ENCODE results near the gene SCN8A.
"Not testable (repeated sequence)": the region's sequence is repeated elsewhere in the genome, so short reads cannot be mapped to it uniquely, and the experiment has no call there.

SCN8A gene

GRCh38 chr12:51591016-51591901 is at the start of gene SCN8A:
Gene SCN8A (plus strand): TSS chr12:51591233. CDS start chr12:51662818, 71,585 bp downstream.
- TF ChIP-seq, protein P1, sequence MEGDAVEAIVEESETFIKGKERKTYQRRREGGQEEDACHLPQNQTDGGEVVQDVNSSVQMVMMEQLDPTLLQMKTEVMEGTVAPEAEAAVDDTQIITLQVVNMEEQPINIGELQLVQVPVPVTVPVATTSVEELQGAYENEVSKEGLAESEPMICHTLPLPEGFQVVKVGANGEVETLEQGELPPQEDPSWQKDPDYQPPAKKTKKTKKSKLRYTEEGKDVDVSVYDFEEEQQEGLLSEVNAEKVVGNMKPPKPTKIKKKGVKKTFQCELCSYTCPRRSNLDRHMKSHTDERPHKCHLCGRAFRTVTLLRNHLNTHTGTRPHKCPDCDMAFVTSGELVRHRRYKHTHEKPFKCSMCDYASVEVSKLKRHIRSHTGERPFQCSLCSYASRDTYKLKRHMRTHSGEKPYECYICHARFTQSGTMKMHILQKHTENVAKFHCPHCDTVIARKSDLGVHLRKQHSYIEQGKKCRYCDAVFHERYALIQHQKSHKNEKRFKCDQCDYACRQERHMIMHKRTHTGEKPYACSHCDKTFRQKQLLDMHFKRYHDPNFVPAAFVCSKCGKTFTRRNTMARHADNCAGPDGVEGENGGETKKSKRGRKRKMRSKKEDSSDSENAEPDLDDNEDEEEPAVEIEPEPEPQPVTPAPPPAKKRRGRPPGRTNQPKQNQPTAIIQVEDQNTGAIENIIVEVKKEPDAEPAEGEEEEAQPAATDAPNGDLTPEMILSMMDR (IDR thresholded peaks at IDR 0.05; ENCODE audit: extremely low read depth, insufficient read depth, missing control alignments), result no peak
- DNase-seq (ENCODE audit: low spot score), result peak; percentile 61
- in situ Hi-C loops (cut with MboI; ENCODE audit: low pct_unique_long_range_greater_than_20kb, low sequenced_read_pairs, unreplicated experiment), result no loop called here

DNA sequence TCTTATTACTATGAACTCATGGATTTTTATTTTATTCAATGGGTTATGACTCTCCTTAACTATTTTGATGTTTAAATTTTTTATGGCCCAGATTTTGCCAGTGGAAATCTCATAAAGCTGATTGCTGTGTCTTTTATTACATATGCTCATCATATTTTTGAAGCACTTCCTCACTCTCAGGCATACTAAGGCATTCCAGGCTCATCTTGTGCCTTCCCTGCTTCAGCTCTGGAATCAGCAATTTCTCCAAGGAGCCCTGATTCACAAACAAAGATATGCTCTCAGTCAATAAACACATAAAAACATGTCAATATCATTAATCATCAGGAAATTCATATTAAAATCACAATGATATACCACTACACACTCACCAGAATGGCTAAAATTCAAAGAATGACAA is 44.9 kb upstream of the SCN8A start:
- TF ChIP-seq, protein P1 (IDR thresholded peaks at IDR 0.05; ENCODE audit: extremely low read depth, insufficient read depth, missing control alignments), result no peak
- no peak for DNase-seq (ENCODE audit: low spot score)
- in situ Hi-C loops (cut with MboI; ENCODE audit: low pct_unique_long_range_greater_than_20kb, low sequenced_read_pairs, unreplicated experiment), result no loop called here

- DNase-seq (ENCODE audit: low spot score), result no peak
- TF ChIP-seq, protein P1 (IDR thresholded peaks at IDR 0.05; ENCODE audit: extremely low read depth, insufficient read depth, missing control alignments), result no peak
- in situ Hi-C loops (cut with MboI; ENCODE audit: low pct_unique_long_range_greater_than_20kb, low sequenced_read_pairs, unreplicated experiment), result no loop called here
Measured at GRCh38 chr12:51547606-51548005, 43.4 kb upstream of the SCN8A start.

- no peak for DNase-seq (ENCODE audit: low spot score)
Measured at GRCh38 chr12:51548241-51548640, 42.8 kb upstream of the SCN8A start.

GRCh38 chr12:51549637-51550036 is 41.4 kb upstream of the SCN8A start:
- DNase-seq (ENCODE audit: low spot score), result no peak
- TF ChIP-seq, protein P1 (IDR thresholded peaks at IDR 0.05; ENCODE audit: extremely low read depth, insufficient read depth, missing control alignments), result no peak
- in situ Hi-C loops (cut with MboI; ENCODE audit: low pct_unique_long_range_greater_than_20kb, low sequenced_read_pairs, unreplicated experiment), result no loop called here

More at GRCh38 chr12:51548241-51548640, 42.8 kb upstream of the SCN8A start:
- in situ Hi-C loops (cut with MboI; ENCODE audit: low pct_unique_long_range_greater_than_20kb, low sequenced_read_pairs, unreplicated experiment), result no loop called here
- TF ChIP-seq, protein P1 (IDR thresholded peaks at IDR 0.05; ENCODE audit: extremely low read depth, insufficient read depth, missing control alignments), result no peak

- DNase-seq (ENCODE audit: low spot score); in situ Hi-C loops (cut with MboI; ENCODE audit: low pct_unique_long_range_greater_than_20kb, low sequenced_read_pairs, unreplicated experiment): not testable (repeated sequence)
Measured at GRCh38 chr12:51568271-51569032, 22.6 kb upstream of the SCN8A start.
